ENCODE results near the gene RUNX3.

The RUNX3 gene

GRCh38 chr1:24963099-24963872 lies 33.2 kb upstream of the RUNX3 start:
- DNase-seq (ENCODE audit: low read depth) = no peak

GRCh38 chr1:24961961-24962861 lies 32.1 kb upstream of the RUNX3 start:
- DNase-seq (ENCODE audit: low read depth) = no peak

DNA sequence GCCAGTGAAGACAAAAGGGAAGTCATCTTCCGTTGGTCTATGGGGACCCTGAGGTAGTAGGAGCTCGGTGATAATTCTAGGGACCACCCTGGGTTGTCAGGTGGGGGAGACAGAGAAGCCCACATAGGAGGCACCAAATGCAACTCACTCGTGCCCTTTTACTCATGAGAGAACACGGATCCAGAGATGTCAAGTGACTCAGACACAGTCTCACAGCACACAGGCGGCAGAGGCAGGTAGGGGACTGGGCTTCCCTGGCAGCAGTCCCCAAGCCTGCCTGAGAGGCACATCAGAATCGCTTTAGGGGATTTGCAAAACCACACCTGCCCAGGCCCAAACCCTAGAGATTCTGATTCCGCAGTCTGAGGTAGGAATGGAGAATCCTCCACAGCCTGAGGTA lies 31.3 kb upstream of the RUNX3 start:
- no peak for DNase-seq (ENCODE audit: low read depth)

DNA sequence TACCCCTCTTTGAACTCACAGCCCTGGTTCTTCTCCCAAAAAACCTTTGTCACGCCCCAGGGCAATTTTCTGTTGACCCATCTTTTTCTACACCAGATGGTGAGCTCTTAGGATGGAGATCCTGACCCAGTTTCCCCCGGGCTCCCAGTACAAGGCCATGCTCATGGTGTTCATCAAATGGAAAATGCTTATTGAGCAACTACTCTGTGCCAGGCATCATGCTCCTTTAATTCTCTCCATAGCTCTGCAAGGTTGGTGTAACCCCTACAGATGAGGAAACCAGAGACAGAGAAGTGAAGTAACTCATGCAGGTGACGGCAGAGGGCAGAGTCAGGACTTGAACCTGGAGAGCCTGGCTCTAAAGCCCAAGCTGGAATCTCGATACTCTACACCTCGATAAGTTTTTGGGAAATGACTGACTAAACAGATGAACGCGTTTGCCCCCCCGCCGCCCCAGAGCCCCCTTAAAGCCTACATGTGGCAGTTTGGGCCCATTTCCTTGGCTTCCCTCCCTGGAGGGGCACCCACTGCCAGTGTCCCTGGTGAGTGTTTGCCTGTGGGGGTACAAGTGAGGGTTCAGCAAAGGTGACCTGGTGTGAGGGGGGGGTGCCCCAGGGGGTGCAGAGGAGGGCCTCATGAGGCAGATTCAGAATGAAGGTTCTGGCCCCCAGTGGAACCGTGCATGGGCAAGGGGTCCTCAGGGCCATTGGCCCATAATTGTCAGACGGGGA lies 30.2 kb upstream of the RUNX3 start:
- DNase-seq (ENCODE audit: low read depth) = no peak

- DNase-seq (ENCODE audit: low read depth) = no peak
Measured at GRCh38 chr1:24959623-24959975, 29.5 kb upstream of the RUNX3 start.

GRCh38 chr1:24958766-24959622 lies 28.9 kb upstream of the RUNX3 start:
- no peak for DNase-seq (ENCODE audit: low read depth)

DNA sequence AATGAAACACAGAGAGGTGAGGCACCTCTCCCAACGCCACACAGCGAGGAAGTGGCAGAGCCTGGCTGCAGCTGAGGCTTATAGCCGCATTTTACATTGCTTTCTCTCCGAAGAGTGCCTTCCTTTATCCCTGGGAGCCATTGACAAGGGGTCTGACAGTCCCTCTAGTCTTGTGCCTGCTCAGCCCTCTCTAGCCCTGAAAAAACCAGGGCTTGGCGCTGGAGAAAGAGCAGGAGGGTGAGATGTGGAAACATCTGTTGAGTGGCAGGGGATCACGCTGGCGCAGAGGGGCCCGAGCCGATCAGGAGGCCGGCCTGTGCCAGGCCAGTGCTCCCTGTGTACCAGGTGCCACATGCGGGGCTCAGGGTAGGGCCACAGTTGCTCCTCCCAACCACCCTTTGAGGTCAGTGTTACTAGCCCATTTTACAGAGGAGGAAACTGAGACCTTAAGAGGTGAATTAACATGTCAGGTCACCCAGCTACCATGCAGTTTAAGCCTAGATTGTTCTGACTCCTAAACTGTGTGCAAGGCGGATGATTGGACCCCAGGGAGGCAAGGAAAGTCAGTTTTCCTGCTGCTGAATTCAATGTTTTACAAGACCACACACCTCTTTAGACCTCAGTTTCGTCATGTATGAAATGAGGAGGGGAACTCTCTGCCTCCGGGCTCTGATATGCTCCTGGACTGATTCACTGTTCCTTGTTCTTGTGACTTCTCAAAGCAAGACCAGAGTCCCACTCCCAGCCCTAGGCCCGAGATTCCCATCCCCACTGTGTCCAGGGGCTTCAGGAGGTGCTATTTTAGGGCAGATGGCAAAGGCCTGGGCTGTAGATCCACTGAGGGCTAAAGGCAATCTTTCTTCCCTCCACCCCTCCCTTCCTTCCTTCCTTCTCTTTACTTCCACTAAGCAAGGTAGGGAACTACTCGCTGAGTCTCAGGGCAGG lies 28.0 kb upstream of the RUNX3 start:
- no peak for DNase-seq (ENCODE audit: low read depth)

- no peak for DNase-seq (ENCODE audit: low read depth)
Measured at GRCh38 chr1:24957016-24957807, 27.1 kb upstream of the RUNX3 start.

- DNase-seq (ENCODE audit: low read depth) = no peak
Measured at GRCh38 chr1:24955779-24956365, 25.8 kb upstream of the RUNX3 start.

GRCh38 chr1:24955161-24955560 lies 25.1 kb upstream of the RUNX3 start:
- DNase-seq (ENCODE audit: low read depth) = peak; percentile 70

GRCh38 chr1:24954631-24955030 lies 24.6 kb upstream of the RUNX3 start:
- DNase-seq (ENCODE audit: low read depth) = no peak

GRCh38 chr1:24954022-24954421 lies 23.9 kb upstream of the RUNX3 start:
- DNase-seq (ENCODE audit: low read depth) = no peak

- DNase-seq (ENCODE audit: low read depth) = no peak
Measured at GRCh38 chr1:24952413-24952841, 22.4 kb upstream of the RUNX3 start.

GRCh38 chr1:24951810-24952412 lies 21.8 kb upstream of the RUNX3 start:
- DNase-seq (ENCODE audit: low read depth) = no peak

DNA sequence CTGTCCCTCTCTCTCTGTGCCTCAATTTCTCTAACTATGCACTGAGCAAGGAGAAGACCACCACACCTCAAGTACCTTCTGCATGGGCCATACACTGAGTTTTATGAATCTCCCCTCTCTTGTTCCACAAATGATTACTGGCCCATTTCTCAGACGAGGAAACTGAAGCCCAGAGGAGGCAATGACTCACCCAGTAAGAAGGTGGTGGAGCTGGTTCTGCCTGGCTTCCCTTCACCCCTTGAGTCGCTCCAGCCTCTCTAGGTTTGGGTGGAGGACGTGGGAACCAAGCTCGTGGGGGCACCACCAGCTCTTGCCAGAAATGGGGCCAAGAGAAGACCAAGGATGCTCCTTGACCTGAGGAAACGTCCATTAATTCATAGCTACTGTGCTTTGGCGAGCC lies 21.3 kb upstream of the RUNX3 start:
- DNase-seq (ENCODE audit: low read depth) = no peak

- peak; percentile 46 for DNase-seq (ENCODE audit: low read depth)
Measured at GRCh38 chr1:24949331-24949881, 19.3 kb upstream of the RUNX3 start.

GRCh38 chr1:24948079-24948827 lies 18.2 kb upstream of the RUNX3 start:
- DNase-seq (ENCODE audit: low read depth) = no peak
